NCI-H2107 (cell line): ENCODE measurements around the gene DCST1.

Source experiments
- DNase-seq: peaks from one replicate; lab custom pipeline; 2025; lab: John Stamatoyannopoulos, UW

The DCST1 gene

DNA sequence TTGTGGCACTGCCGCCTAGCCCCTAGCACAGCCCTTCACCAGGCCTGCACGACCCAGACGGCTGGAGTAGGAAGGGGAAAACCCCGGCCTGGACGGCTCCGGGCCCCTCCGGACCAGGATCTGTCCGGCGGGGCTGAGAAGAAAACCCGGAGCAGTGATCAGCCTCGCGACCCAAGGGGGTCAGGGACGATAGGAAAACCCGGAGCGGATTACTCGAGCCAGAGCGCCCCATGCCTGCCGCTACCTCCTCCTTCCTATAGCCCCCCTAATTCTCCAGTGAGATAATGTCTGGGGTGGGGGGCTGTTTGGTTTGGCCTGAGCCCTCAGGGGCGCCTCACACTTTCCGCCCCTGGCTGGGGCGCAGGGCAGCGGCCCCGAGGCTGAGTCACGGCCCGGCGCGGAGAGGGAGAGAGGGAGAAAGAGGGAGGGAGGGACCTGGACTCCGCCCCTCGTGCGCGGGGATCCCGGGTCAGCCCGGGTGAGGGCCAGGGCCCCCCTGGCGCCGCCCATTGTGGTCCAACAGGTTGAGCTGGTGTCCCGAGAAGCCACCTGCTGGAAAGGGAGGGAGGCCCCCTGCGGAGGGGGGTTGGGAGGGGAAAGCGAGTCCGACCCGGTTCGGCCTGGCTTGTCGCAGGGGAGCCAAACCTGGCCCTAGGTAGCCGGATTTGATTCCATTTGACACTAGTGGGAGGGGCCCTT, 32.7 kb upstream of the DCST1 start:
- DNase-seq, result peak; percentile 86

DNA sequence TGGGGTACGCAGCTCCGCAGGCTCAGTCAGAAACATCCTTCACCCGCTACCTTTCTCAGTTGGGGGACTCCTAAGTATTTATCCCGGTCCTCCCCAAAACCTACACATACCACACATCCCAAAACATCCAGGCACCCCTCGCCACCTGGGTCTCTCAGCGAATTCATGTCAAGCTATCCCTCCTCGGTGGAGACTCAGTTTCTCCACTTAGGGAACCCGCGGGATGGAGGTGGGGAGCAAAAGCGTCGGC, 32.3 kb upstream of the DCST1 start:
- DNase-seq, result no peak

DNA sequence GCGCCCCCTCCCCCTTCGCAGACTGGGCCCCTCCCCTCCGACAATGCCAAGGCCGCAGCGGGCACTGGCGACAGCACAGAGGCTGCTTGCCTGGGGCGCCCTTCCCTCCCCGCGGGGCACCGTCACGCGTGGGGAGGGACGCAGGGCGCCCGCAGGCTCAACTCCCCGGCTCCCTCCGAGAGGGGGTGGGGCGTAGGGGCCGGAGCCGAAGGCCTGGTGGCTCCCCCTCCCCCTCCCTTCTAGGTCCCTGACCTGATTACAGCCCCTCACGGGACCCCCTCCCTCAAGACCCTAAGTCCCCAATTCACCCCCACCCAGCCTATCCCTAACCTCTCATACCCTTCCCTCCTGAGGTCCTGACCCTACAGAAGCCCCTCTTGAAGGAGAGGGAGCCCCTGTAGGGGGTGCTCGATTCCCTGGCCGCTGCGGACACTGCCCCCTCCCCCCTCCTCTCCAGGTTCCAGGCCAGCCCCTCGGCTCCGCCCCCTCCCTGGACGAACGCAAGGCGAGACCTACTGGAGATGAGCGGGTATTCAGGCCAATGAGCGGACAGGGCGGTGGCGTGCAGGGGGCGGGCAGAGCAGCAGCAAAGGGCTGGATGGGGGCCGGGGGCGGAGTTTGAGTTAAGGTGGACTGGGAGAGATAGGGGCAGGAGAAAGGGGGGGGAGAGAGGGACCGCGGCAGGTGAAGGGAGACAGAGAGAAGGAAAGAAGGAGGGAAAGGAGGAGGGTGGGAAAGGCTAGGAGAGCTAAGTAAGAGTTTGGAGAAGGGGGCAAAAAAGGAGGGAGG, 31.8 kb upstream of the DCST1 start:
- peak; percentile 98 for DNase-seq

DNA sequence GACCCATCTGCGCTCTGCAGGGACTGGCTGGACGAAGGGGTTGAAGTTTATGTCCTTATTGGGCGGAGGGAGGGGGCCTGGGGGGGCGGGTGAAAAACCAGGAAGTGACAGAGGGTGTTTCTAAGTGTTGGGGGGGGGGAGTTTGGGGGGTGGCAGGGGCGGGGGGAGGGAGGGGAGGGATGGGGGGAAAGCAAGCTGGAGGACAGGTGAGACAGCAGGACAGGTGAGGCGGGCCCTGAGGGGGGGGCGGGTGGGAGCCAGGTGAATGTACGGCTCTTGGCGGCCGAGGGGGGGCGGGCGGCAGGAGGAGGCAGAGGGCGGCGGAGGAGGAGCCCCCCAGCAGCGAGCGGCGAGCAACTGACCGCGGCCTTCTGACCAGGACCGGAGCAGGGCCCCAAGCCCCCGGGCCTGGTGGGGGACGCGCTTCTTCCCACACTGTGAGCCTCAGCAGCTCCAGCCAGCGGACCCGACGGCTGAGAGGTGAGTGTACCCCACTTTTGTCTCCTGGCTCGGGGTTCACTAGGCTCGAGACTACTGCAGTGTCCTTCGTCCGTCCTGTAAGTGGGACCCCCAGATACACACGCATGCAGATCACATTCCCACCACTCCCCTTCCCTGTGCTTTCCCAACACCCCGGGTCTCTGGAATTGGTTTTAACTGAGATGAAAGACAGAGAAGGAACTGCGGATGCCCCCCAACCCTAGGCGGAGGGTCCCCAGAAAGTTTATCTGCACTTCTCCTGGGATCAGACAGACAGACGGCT, 31.0 kb upstream of the DCST1 start, which contains the start of gene ZBTB7B:
ZBTB7B (plus strand) TSS at position 339 of the 763 bp plus-strand sequence. CDS start 11,859 bp downstream, outside the sequence.
- peak; percentile 73 for DNase-seq

DNA sequence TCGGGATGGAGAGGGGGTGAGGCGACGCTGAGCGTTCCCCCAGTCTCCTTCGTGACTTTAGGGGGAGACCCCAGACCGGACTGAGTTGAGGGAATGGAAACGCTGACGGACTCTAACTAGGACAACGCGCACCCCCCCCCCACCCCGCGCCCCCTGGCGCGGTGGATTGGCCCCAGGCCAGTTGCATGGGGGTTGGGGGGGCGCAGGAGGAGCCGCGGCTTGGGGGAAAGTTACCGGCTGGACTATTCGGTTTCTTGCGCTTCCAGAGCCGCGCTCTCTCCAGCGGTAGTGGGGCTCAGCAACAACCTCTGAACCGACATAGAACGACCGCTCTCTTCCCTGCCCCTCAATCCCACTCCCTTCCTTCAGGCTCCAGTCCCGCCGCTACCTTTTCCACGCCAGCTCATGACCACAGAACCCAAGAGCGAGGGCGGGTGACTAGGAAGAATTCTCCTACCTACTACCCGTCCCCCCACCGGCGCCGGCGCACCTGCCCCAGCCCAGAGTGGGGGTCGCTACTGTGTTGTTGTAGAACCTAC, 30.3 kb upstream of the DCST1 start:
- DNase-seq, result peak; percentile 34

DNA sequence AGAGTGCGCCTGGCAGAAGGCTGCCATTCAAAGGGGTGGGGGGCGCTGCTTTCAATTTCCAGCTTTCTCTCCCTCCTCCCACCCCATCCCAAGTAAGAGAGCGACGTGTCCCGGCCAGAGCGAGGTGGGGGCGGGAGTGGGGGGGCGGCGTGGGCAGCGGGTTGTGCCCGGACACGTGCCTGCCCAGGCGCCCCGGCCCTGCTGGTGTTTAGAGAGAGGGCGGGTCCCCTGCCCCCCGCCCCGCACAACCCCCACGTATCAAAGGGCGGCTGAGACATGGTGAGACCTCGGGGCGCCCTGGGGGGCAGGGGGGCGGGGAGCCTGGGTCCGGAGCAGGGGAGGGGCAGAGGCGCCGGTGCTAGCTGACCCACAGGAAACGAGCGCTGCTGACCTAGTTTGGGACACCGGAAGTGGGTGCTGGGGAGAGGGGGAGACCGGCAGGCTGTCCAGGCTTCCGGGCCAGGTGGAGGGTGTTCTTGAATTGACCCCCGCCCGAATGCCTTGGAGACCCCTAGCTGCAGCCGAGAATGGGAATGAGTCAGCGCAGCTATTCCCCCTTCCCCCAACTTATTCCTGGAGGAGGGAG, 29.8 kb upstream of the DCST1 start:
- DNase-seq, result no peak

DNA sequence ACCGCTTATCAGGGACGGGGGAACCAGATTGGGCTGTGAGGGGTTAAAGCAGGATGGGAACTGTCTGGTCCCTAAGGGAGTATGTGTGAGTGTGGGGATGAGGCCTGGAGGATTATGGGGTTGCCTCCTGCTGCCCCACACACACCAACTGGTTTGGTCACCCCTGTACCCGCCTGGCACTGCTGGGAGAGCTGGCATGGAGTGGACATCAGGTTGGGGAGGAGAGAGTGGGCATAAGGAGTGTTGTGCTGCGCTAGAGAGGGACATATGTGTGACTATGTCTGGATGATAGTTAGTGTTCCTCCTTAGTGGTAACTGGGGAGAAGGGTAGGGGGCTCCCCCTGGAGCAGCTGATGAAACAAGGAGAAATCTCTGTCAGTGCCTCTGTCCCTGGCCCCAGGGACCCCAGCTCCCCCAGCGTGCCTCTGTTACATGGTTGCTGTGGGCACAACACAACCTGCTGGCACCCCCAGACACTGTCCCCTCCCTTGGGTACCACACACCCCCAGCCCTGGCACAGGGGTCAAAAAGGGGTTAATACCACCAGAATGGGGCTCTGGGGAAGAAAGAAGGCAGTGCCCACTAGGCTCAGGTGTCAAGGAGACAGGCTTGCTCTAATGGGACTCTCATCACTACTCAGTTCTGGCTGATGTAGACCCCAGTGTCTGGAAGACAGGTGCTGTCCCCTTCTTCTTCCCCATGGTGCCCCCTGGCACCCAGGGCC, 29.1 kb upstream of the DCST1 start:
- DNase-seq, result peak; percentile 18

DNA sequence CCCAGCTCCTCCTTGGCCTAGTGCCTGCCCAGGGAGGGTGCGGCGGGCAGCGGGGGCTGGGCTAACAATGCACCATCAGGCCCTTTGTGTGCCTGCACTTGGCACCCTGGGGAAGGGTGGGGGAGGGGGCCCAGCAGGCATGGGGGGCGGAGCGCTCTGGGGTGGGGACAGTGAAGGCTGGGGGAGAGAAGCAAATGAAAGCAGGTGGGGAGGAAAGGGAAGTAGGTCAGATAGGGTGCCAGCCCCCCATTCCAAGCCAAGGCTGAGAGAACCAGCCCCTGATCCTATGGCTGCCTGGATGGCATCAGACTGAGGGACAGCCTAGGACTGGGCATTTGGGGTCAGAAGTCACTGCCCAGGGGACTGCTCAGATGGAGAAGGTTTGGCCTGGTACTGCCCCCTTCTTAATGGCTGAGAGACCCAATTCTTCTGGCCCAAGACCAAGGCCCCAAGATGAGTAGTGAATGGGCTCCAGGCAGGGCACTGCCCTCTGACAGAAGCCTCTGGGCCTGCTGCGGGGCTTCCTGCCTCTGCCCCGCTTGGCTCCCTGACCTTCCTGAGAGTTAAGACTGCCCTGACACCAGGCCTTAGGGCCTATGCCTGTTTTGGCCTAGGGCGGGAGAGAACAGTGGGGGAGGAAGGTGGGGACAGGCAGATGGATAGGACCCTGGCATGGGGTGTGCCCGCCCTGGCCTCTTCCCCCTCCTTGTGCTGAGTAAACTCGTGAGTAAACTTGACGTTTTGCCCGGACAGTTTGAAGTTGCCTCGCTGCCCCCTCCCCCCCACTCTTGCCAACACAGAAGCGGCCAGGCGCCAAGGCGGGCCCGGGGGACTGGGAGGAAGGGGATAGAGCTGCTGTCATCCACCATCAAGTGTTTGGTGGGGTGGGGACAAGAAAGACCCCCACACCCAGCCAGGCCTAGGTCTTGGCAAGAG, 28.3 kb upstream of the DCST1 start:
- DNase-seq, result no peak

DNA sequence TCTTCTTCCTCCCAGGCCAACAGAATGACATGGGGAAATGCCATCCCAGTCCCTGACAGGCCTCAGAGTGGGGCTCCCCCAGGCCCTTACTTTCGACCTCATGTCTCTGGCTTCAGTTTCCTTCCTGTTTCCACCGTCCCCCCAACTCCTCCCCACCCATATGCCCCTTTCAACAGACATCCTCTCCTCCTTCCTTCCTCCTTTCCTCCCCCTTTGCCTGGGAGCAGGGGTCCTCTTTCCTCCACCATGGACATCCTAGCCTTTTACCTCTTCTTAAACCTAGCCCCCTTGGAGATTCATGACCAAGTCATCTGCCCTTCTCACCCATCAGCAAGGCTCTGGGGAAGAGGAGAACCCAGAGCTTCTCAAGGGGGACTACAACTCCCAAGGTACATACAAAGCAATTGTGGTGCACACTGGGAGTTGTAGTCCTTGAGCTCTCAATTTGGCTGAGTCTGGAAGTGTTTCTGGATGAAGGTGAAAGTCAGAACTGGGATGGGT, 27.0 kb upstream of the DCST1 start:
- no peak for DNase-seq

DNA sequence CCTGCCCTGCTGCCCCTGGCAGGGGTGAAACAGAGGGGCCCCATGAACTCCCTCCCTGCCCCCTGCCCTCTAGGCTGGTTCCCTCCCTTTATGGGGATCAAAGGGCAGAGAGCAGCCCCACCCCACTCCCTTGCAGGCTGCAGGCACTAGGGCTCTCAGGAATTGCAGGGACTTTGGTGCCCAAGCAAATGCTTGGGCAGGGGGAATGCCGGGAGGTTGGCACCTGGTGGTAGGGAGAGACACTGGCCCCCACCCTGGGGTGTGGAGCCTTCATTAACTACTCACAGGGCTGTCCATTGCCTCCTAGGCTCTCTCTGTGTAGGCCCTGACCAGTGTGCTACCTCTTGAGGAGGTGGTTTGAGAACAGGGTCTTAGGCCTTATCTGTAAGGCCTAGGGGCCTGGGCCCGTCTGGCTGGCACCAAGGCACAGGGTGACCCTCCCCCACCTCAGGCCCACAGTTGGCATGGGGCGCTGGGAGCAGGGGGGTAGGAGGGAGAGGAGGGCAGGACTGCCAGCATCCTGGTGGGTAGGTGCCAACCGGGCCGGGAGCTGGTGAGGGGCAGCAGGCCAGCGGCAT, 26.3 kb upstream of the DCST1 start:
- DNase-seq, result no peak

DNA sequence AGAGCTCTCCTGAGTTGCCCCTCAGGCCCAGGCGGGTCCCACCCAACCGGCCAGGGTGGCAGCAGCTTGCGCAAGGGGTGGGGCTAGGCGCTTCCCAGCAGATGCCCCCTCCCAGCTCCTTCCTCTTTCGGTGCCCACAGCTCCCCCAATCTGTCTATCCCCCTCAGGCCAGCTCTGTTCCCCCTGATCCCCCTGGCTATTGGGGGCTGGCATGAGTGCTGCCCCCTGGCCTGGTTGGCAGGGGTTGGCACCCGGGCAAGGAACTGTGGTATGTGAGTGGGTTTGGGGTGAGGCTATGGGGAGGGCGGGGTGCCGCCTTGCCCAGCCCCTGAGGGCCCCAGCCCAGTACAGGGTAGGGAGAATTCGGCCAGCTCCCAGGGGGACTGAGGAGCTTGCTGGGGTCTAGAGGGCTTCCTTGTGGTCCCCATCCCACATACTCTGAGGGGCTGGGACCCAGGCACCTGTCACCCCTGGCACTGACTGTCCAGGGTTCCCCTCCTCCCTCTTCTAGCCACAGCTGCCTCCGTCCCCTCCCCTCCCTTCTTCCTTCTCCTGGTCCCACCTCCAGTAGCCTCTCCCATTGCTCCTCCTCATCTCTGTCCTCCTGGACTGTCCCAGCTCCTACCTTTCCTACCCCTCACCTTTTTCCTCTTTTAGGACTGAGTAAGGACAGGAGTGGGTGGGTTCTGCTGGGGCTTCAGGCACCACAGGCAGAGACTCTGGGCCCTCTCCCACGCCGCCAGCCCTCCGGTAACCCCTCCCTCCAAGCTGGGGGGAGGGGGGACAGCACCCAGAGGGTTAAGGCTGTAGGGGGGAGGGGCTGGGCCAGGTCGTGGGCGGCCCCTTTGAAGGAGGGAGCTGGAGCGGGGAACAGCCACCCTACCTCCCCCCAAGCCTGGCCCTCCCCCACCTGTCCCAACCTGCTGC, 25.3 kb upstream of the DCST1 start:
- DNase-seq, result no peak

DNA sequence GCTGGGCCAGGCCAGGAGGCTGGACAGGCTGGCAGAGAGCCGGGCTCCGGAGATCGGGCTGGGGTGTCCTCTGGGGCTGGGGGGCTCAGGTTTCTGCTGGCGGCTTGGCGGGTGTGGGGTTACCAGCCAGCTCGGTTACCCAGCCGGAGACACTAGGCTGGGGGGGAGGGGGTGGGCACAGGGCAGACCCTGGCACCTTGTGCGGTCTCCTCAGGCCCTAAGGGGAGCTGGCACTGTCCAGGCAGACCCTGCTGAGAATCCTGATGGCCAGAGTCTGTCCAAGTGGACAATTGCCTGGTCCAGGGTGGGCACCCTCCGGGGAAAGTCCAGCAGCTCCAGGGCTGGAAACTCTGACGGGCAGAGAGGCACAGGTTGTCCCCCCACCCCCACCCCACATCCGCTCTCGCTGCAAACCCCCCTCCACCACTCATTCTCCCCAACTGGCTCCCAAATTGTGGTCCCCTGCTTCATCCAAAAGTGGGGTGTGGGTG, 24.4 kb upstream of the DCST1 start:
- no peak for DNase-seq

DNA sequence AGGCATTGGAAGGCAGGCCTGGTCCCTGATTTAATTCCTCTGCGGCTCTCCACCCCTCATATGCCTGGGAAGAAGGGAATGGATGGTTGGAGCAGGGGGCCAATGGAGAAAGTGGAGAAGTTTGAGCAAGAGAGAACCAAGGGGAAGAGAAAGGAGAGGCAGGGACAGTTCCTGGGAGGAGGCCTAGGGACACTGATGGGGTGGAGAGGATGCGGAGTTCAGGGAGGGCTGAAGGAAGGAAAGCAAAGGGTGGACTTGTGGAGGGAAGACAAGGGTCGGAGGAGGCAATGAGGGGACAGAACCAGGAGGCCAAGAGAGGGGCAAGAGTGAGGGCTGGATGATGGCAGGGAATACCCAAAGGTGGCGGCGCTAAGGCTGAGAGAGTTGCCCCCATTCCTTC, 23.9 kb upstream of the DCST1 start:
- DNase-seq, result no peak

DNA sequence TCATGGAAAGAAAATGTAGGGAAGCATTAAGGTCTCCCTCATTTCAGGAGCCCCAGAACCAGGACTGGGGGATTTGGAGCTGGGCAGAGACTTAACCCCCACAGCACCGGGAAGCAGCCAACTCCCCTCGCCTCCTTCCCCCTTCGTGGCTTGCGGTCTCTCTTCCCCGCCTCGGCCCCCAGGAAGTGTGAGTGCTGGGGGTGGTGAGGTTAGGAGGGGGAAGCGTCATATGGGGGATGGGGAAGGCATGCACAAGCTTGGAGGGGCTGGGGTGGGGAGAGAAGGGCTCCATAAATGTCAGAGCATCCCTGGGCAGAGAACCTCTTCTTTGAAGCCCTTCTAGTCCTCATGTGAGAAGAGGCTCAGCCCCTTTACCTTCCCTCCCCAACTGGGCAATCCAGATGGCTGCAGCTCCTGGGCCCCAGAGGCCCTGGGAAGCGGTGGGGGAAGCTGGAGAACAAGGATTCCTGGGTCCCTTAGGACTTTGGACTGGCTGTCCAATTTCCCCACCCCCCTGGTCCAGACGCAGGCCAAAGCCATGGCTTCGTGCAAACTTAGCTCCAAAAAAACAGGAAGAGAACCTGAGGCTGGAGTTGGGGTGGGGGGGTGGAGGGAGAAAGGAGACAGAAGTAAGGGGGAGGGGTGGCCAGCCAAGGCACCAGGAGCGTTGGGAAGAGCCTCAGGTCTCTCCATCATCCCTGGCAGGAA, 23.3 kb upstream of the DCST1 start:
- DNase-seq, result no peak

DNA sequence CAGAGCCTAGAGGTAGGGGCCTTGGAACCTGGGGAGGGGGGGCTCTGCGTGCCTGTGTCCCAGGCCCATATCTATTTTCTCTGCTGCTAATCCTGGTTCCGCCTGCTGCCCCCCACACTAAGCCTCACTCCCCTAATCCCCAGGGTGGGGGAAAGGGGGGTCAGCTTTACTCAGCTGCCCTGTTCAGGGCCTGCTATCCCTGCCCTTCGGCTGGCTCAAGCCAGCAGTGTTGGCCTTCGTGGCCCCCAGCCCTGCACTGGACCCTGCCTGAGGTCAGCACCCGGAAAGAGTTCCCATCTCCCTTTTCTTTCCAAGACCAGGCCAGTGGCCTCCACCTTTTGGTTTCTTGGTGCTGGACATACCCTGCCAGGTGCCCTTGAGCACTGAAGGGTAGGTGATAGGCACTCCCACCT, 22.6 kb upstream of the DCST1 start:
- no peak for DNase-seq

DNA sequence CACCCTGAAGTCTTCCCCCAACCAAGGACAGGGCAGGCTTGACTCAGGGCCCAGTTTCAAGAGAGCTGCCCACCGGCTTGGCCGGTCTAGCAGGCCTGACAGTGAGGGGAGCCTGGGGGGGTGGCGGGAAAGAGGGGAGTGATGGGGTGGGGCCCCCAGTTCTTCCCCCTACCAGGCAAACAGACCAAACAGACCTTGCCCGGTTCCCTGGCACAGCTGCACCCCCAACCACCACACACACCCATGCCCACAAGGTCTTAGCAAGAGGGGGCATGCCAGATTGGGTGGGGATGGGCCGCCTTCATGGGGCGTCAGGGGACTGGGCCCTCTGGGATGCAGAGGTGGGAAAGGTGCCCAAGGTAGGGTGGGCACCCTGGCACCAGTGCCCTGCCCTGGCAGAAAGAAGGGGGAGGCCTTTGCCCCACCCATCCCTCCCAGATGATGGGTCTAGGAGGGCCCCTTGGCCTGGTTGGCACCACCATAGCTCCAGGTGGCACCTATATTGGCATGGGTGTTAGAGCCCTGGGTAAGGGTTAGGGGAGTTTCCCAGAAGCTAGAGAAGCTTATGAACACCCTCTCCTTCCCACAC, 22.1 kb upstream of the DCST1 start:
- DNase-seq, result no peak

DNA sequence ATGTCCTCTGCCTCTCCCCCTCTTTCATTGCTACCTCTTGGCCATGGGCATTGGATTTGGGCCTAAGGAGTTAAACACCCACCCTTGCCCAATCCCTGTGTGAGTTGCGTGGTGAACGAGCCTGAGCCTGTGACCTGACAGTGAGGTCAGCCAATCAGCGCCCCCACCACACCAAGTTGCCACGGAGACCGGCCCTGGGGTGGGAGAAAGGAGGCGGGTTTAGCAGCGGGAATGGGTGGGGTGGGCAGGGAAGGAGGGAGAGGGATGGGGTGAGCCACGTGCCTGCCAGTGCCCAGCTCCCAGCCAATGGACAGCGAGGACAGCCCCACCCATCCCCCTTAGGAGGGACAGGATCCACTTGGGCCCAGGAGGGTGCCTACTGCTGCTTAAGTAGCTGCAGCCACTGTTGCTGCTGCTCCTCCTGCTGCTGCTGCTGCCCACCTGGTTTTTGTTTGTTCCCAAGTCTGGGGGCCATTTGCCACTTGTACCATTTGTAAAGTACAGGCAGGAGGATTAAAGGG, 21.5 kb upstream of the DCST1 start:
- no peak for DNase-seq
